Measurements from ENCODE around the gene FAM83F. TPM values are rescaled to one million over a fixed set of nuclear protein-coding genes. Genes with fewer than 3 reads are reported as not detected.

FAM83F gene
- total and polyA plus RNA-seq, 2 experiments from 2014 or later: 0.18 TPM; not detected in 1

- H3K36me3 ChIP-seq: no peaks in the 10 kb centered on the region
- peaks cover 16% of the 10 kb centered on the region for H3K4me1 ChIP-seq (ENCODE audit: low read depth)
- H3K9me3 ChIP-seq (ENCODE audit: low read depth): no peaks in the 10 kb centered on the region
- peak overlapping the region; percentile 70 for H3K27ac ChIP-seq
- no peak overlapping the region for H3K4me3 ChIP-seq
- TF ChIP-seq CTCF (IDR thresholded peaks at IDR 0.05; ENCODE audit: low read depth, low read length): no peak
- no peaks in the 10 kb centered on the region for H3K27me3 ChIP-seq
- peak; percentile 3 to 67 for DNase-seq (ENCODE audit: low read depth in 1 of 2, low spot score in 1 of 2)
Observed at GRCh38 chr22:40070701-40071100, 75.9 kb downstream of the FAM83F start.

DNA sequence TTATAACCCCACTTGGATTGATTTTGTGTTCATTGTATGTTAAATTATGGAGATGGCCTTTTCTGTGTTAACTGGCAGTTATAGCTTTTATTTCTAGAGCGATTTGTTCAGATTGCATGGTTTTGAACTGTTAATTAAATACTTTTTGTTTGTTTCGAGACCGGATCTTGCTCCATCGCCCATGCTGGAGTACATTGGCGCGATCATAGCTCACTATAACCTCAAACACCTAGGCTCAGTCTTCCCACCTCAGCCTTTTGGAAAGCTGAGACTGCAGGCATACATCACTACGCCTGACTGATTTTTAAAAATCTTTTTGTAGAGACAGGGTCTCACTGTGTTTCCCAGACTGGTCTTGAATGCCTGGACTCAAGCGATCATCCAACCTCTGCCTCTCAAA lies 77.0 kb downstream of the FAM83F start:
- DNase-seq (ENCODE audit: low read depth in 1 of 2, low spot score in 1 of 2): no peak
- Histone ChIP-seq H3K9me3 (ENCODE audit: low read depth) (no peaks in the 10 kb centered on the region), H3K27ac (peak overlapping the region; percentile 34), H3K4me3 (no peak overlapping the region), H3K36me3 (no peaks in the 10 kb centered on the region), H3K4me1 (ENCODE audit: low read depth) (peaks cover 17% of the 10 kb centered on the region), H3K27me3 (no peaks in the 10 kb centered on the region)
- no peak for TF ChIP-seq CTCF (IDR thresholded peaks at IDR 0.05; ENCODE audit: low read depth, low read length)

- no peaks in the 10 kb centered on the region for H3K36me3 ChIP-seq
- H3K4me3 ChIP-seq: no peak overlapping the region
- H3K9me3 ChIP-seq (ENCODE audit: low read depth): no peaks in the 10 kb centered on the region
- DNase-seq (ENCODE audit: low read depth in 1 of 2, low spot score in 1 of 2): peak; percentile 6 to 14
- peak overlapping the region; percentile 10 for H3K27ac ChIP-seq
- peaks cover 27% of the 10 kb centered on the region for H3K4me1 ChIP-seq (ENCODE audit: low read depth)
- no peaks in the 10 kb centered on the region for H3K27me3 ChIP-seq
- TF ChIP-seq CTCF (IDR thresholded peaks at IDR 0.05; ENCODE audit: low read depth, low read length): no peak
Observed at GRCh38 chr22:40076702-40077645, 82.2 kb downstream of the FAM83F start.

GRCh38 chr22:40077646-40078016 lies 82.9 kb downstream of the FAM83F start:
- Histone ChIP-seq H3K27me3 (no peaks in the 10 kb centered on the region), H3K36me3 (no peaks in the 10 kb centered on the region), H3K4me1 (ENCODE audit: low read depth) (peaks cover 30% of the 10 kb centered on the region), H3K4me3 (no peak overlapping the region), H3K27ac (peak overlapping the region; percentile 10), H3K9me3 (ENCODE audit: low read depth) (no peaks in the 10 kb centered on the region)
- no peak for TF ChIP-seq CTCF (IDR thresholded peaks at IDR 0.05; ENCODE audit: low read depth, low read length)
- DNase-seq (ENCODE audit: low read depth in 1 of 2, low spot score in 1 of 2): no peak

GRCh38 chr22:40081662-40082061 lies 86.9 kb downstream of the FAM83F start:
- no peaks in the 10 kb centered on the region for H3K9me3 ChIP-seq (ENCODE audit: low read depth)
- no peak for TF ChIP-seq CTCF (IDR thresholded peaks at IDR 0.05; ENCODE audit: low read depth, low read length)
- peaks cover 29% of the 10 kb centered on the region for H3K4me1 ChIP-seq (ENCODE audit: low read depth)
- H3K4me3 ChIP-seq: no peak overlapping the region
- no peaks in the 10 kb centered on the region for H3K36me3 ChIP-seq
- peak overlapping the region; percentile 71 for H3K27ac ChIP-seq
- DNase-seq (ENCODE audit: low read depth in 1 of 2, low spot score in 1 of 2): no peak
- no peaks in the 10 kb centered on the region for H3K27me3 ChIP-seq
